Activated CD4-positive, alpha-beta memory T cell treated with anti-CD3 and anti-CD28 coated beads for 36 hours (primary cell): ENCODE measurements around the gene SPIB. TPM values are rescaled to one million over a fixed set of nuclear protein-coding genes. Genes with fewer than 3 reads are reported as not detected.
"Not testable (repeated sequence)": the region's sequence is repeated elsewhere in the genome, so short reads cannot be mapped to it uniquely, and the experiment has no call there.

Experiments used
- CTCF ChIA-PET: fragments of 350-600 bp; sonication (Branson Sonifier 250); formaldehyde crosslinking; loops from one replicate; lab custom pipeline; 2021; ENCODE audit warnings: antibody characterized with exemption, inconsistent platforms; lab: Charles Lee
- POLR2A ChIA-PET: fragments of 350-600 bp; sonication (Branson Sonifier 250); formaldehyde crosslinking; loops from one replicate; lab custom pipeline; 2021; ENCODE audit warnings: antibody characterized with exemption; lab: Charles Lee
- DNase-seq: peaks from one replicate; pipeline ENCODE4 v3.0.0-alpha.2; 2020
- H3K27ac Mint-ChIP-seq: one replicate; pipeline ENCODE4 v1.8.0; 2021; ENCODE audit warnings: mixed read lengths
- H3K27me3 Mint-ChIP-seq: one replicate; pipeline ENCODE4 v1.8.0; 2021; ENCODE audit warnings: mixed read lengths
- H3K36me3 Mint-ChIP-seq: one replicate; pipeline ENCODE4 v1.8.0; 2021; ENCODE audit warnings: mixed read lengths
- H3K4me1 Mint-ChIP-seq: one replicate; pipeline ENCODE4 v1.8.0; 2021; ENCODE audit warnings: low read depth, mixed read lengths
- H3K4me3 Mint-ChIP-seq: one replicate; pipeline ENCODE4 v1.8.0; 2021; ENCODE audit warnings: mild to moderate bottlenecking, mixed read lengths
- H3K9me3 Mint-ChIP-seq: one replicate; pipeline ENCODE4 v1.8.0; 2021; ENCODE audit warnings: mixed read lengths
- intact Hi-C: fragments of 100-400 bp; cut with micrococcal nuclease; formaldehyde crosslinking; loops from one replicate; pipeline ENCODE4 v1.15.1; 2023
- total RNA-seq, 2 experiments: library from RNA; stranded (reverse); gene quantifications; one replicate each; pipeline ENCODE4 v1.2.3, GENCODE V29; 2021

Gene SPIB
- total RNA-seq, 2 experiments from 2014 or later: 0.45 to 0.80 TPM

DNA sequence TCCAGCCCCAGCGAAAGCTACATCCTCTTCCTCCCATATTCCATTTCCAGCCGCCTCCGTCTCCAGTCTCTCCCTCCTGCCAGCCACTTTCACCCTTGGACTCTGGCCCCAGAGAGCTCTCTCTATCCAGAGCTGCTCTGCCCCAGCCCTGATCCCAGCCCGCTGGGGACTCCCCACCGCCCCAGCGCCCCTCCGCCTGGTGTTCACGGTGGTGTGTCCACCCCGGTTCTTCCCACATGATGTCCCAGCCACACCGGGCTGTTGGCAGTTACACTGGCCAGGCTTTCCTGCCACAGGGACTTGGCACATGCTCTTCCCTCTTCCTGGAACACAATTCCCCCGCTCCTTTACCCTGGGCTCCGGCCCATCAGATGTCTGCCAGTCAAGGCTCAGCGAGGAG is 46.3 kb downstream of the SPIB start:
- ChIA-PET POLR2A (no interaction called here), CTCF (interaction anchor here (0.8 to 1.1 kb wide), 2 partner anchors 96 to 213 kb away, joined by 4 read pairs; no protein-coding TSS in a partner anchor)
- no peak for DNase-seq
- Mint-ChIP-seq H3K27ac (no peak overlapping the region), H3K4me1 (peaks cover 11% of the 10 kb centered on the region), H3K4me3 (no peak overlapping the region), H3K9me3 (no peaks in the 10 kb centered on the region), H3K36me3 (no peaks in the 10 kb centered on the region), H3K27me3 (peaks cover 19% of the 10 kb centered on the region)
- intact Hi-C loops: loop anchor here (5.0 kb wide), 1 partner anchor 48 kb away; the partner anchor contains the start of gene SPIB

DNA sequence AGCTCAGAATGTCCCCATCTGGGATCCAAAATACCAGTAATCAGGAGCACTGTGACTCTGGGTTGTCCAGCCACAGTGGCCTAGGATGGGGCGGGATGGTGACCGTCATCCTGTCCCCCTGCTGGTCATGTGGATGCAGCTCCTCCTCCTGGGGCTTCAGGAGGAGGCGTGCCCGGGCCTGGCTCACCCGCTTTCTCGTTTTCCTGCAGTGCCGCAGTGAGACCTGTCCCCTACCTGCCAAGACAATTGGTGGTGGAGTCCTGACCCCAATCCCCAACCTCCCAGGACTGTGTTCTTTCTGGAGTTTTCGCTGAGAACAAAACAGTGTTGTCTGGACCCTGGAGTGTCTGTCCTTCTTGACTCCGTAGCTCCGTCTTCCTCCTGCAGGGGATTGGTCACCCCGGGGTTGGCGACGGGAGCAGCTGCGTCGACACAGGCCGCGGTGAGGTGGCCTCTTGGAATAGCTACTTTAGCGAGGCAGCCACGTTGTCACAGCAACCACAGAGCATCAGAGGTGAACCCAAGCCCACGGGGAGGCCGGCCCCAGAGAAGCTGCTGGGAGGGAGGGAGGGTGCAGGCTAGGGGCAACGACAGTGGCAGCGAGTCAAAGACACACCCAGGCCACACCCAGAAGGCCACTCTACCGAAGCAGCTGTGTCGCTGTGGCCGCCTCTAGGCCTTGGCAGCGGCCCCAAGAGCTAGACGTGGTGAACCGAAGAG is 47.4 kb downstream of the SPIB start:
- intact Hi-C loops: no loop called here
- Mint-ChIP-seq H3K4me3 (no peak overlapping the region), H3K27me3 (peaks cover 12% of the 10 kb centered on the region), H3K4me1 (peaks cover 3% of the 10 kb centered on the region), H3K27ac (no peak overlapping the region), H3K36me3 (no peaks in the 10 kb centered on the region), H3K9me3 (no peaks in the 10 kb centered on the region)
- POLR2A ChIA-PET: no interaction called here
- CTCF ChIA-PET: interaction anchor here (1.3 kb wide), 1 partner anchor 109 kb away, joined by 4 read pairs; no protein-coding TSS in a partner anchor
- no peak for DNase-seq

- CTCF ChIA-PET: interaction anchor here (1.3 kb wide), 1 partner anchor 109 kb away, joined by 4 read pairs; no protein-coding TSS in a partner anchor
- Mint-ChIP-seq H3K27me3 (peaks cover 8% of the 10 kb centered on the region), H3K27ac (no peak overlapping the region), H3K36me3 (no peaks in the 10 kb centered on the region), H3K9me3 (no peaks in the 10 kb centered on the region), H3K4me1 (no peaks in the 10 kb centered on the region), H3K4me3 (no peak overlapping the region)
- POLR2A ChIA-PET: no interaction called here
- DNase-seq: no peak
- intact Hi-C loops: no loop called here
Measured at GRCh38 chr19:50466706-50467039, 47.9 kb downstream of the SPIB start.

DNA sequence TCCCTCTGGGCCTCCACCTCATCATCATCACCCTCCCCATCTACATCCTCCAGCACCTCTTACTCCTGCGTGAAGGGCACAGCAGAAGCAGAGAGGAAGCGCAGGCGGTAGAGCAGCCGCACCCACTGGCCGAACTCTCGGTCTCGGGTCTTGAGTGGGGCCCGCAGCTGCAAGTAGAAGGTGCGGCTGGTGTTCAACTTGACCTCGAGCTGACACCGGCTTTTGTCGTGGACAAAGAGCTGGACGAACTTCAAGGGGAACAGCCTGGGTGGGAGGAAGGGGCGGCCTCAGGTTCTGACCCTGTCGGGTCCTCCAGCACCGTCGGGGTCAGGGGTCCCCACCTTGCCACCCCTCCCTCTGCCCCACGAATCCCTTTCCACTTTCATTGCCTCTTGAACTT is 48.8 kb downstream of the SPIB start:
- Mint-ChIP-seq H3K4me3 (no peak overlapping the region), H3K9me3 (no peaks in the 10 kb centered on the region), H3K27me3 (peaks cover 6% of the 10 kb centered on the region), H3K36me3 (no peaks in the 10 kb centered on the region), H3K27ac (no peak overlapping the region), H3K4me1 (no peaks in the 10 kb centered on the region)
- intact Hi-C loops: no loop called here
- POLR2A ChIA-PET: no interaction called here
- DNase-seq: no peak
- CTCF ChIA-PET: interaction anchor here (0.6 kb wide), 1 partner anchor 115 kb away, joined by 4 read pairs; no protein-coding TSS in a partner anchor

GRCh38 chr19:50468818-50469217 is 50.1 kb downstream of the SPIB start:
- no peak overlapping the region for H3K27ac Mint-ChIP-seq

GRCh38 chr19:50473336-50473735 is 54.6 kb downstream of the SPIB start:
- H3K4me3 Mint-ChIP-seq, POLR2A ChIA-PET, intact Hi-C loops, H3K9me3 Mint-ChIP-seq, DNase-seq, H3K27ac Mint-ChIP-seq, H3K27me3 Mint-ChIP-seq: not testable (repeated sequence)
- peaks cover 18% of the 10 kb centered on the region for H3K4me1 Mint-ChIP-seq
- H3K36me3 Mint-ChIP-seq: peaks cover 12% of the 10 kb centered on the region
- CTCF ChIA-PET: interaction anchor here (0.9 to 2.2 kb wide), 4 partner anchors 11 to 83 kb away, joined by 4 to 6 read pairs (median 4); no protein-coding TSS in a partner anchor

More at GRCh38 chr19:50468818-50469217, 50.1 kb downstream of the SPIB start:
- Mint-ChIP-seq H3K4me1 (no peaks in the 10 kb centered on the region), H3K9me3 (no peaks in the 10 kb centered on the region), H3K36me3 (no peaks in the 10 kb centered on the region), H3K4me3 (no peak overlapping the region), H3K27me3 (peaks cover 4% of the 10 kb centered on the region)
- CTCF ChIA-PET: no interaction called here
- POLR2A ChIA-PET: no interaction called here
- no peak for DNase-seq
- intact Hi-C loops: no loop called here

DNA sequence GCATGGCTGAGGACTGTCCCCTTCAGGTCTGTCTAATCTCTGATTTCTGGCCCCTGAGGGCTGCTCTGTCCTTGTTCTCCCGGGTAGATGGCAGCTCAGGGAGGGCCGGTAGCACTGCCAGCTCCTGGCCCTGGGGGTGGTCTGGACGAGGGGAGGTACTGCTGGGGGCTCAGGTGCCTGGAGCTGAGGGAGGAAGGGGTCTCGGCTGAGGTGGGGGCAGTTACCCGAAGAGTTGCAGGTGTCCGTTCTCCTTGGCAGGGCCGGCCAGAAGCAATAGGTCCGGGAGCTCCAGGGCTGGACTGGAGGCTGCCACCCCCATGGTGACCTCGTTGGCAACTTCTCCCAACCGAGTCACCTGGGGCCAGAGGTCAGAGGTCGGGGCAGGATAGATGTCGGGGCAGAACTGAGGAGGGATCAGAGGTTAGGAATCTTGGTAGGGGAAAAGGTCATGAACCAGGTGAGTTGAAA is 56.4 kb downstream of the SPIB start:
- Mint-ChIP-seq H3K27ac (no peak overlapping the region), H3K27me3 (no peaks in the 10 kb centered on the region), H3K9me3 (no peaks in the 10 kb centered on the region), H3K4me3 (peak overlapping the region; percentile 23), H3K4me1 (peaks cover 22% of the 10 kb centered on the region), H3K36me3 (peaks cover 16% of the 10 kb centered on the region)
- intact Hi-C loops: no loop called here
- ChIA-PET POLR2A (no interaction called here), CTCF (interaction anchor here (1.3 to 2.2 kb wide), 3 partner anchors 81 to 123 kb away, joined by 3 to 6 read pairs (median 3); no protein-coding TSS in a partner anchor)
- no peak for DNase-seq

DNA sequence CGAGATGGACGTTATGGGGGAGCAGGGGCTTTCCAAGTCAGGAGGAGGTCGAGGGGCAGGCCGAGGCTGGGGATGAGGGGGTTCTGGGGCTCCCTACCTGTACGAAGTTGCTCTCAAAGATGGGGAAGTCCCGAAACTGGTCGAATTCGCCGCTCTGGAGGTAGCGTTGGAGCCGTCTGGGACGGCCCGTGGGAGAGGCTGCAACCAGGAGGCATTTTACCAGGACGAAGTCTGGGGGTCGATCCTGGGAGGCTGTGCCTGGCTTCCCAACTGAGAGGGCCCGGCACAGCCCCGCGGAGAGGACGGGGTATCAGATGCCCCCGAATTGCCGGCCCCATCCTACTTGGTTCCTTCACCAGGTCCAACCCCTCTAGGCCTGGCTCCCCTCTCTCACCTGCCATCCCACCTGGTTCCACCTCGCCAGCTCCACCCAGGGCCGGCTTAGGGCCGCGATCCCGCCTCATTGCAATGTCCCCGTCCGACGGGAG is 57.0 kb downstream of the SPIB start:
- no peak for DNase-seq
- ChIA-PET POLR2A (interaction anchor here (1.5 kb wide), 1 partner anchor 36 kb away, joined by 4 read pairs; the partner anchor contains the start of gene JOSD2), CTCF (interaction anchor here (1.5 to 2.2 kb wide), 2 partner anchors 81 to 119 kb away, joined by 3 to 6 read pairs; no protein-coding TSS in a partner anchor)
- Mint-ChIP-seq H3K9me3 (no peaks in the 10 kb centered on the region), H3K27me3 (no peaks in the 10 kb centered on the region), H3K36me3 (peaks cover 16% of the 10 kb centered on the region), H3K27ac (peak overlapping the region; percentile 88), H3K4me3 (peak overlapping the region; percentile 93), H3K4me1 (peaks cover 22% of the 10 kb centered on the region)
- intact Hi-C loops: loop anchor here (1.0 to 2.0 kb wide), 2 partner anchors 36 to 99 kb away; partner anchors contain the start of genes JOSD2 and NR1H2

DNA sequence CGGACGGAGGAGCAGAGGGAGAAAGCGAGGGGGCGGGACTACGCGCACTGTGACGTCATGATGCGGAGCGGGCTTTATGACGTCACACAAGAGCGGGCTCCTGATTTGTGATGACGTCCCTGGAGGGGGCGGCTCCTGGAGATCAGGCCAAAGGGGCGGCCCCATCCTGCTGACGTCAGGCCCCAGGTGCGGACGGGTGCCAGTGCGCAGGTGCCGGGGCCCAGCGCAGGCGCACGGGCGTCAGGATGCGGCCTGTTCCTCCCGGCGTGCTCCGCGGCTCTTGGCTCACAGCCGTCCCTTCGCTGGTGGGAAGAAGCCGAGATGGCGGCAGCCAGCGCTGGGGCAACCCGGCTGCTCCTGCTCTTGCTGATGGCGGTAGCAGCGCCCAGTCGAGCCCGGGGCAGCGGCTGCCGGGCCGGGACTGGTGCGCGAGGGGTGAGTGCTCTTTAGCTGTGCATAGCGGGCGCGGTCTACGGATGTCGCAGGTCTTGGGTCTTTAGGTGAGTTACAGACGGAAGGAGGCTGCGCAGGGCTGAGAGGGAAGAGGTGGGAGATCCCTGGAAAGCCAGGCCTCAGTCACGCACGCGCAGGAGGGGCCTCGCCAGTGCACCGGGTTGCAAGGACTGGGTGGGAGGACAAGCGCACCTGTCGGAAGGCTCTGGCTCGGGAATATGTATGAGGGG is 57.6 kb downstream of the SPIB start, which contains the start of the genes EMC10 and GARIN5A:
Gene EMC10, plus strand, starts transcription at position 284 of the 683 bp plus-strand sequence. Its CDS starts 38 bp downstream, at position 322.
Gene GARIN5A, minus strand, starts transcription at position 625 of the 683 bp plus-strand sequence. Its CDS starts 460 bp downstream, at position 165.
- POLR2A ChIA-PET: interaction anchor here (0.6 to 1.5 kb wide), 3 partner anchors 20 to 119 kb away, joined by 3 to 4 read pairs (median 3); partner anchors contain the start of gene JOSD2
- Mint-ChIP-seq H3K27me3 (no peaks in the 10 kb centered on the region), H3K9me3 (no peaks in the 10 kb centered on the region), H3K4me1 (peaks cover 22% of the 10 kb centered on the region), H3K4me3 (peak within 1 kb of the TSS; percentile 93), H3K36me3 (peaks cover 19% of the 10 kb centered on the region), H3K27ac (peak within 1 kb of the TSS; percentile 88)
- intact Hi-C loops: loop anchor here (1.0 to 2.0 kb wide), 2 partner anchors 35 to 100 kb away; partner anchors contain the start of genes JOSD2 and NR1H2
- CTCF ChIA-PET: no interaction called here
- peak; percentile 97 for DNase-seq

DNA sequence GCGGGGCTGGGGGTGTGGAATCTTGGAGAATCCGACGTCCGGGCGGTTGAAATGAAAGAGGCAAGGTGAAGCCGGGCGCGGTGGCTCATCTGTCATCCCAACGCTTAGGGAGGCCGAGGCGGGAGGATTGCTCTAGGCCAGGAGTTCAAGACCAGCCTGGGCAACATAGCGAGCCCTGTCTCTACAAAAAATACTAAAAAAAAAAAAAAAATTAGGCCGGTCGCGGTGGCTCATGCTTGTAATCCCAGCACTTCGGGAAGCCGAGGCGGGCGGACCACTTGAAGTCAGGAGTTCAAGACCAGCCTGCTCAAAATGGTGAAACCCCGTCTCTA is 58.1 kb downstream of the SPIB start:
- ChIA-PET POLR2A (interaction anchor here (0.6 to 1.5 kb wide), 3 partner anchors 19 to 120 kb away, joined by 3 to 4 read pairs (median 3); partner anchors contain the start of gene JOSD2), CTCF (no interaction called here)
- peaks cover 22% of the 10 kb centered on the region for H3K4me1 Mint-ChIP-seq
- H3K27me3 Mint-ChIP-seq: no peaks in the 10 kb centered on the region
- peak overlapping the region; percentile 93 for H3K4me3 Mint-ChIP-seq
- intact Hi-C loops: loop anchor here (1.0 to 2.0 kb wide), 2 partner anchors 34 to 100 kb away; partner anchors contain the start of genes JOSD2 and NR1H2
- peaks cover 19% of the 10 kb centered on the region for H3K36me3 Mint-ChIP-seq
- no peak for DNase-seq
- no peaks in the 10 kb centered on the region for H3K9me3 Mint-ChIP-seq
- peak overlapping the region; percentile 88 for H3K27ac Mint-ChIP-seq

DNA sequence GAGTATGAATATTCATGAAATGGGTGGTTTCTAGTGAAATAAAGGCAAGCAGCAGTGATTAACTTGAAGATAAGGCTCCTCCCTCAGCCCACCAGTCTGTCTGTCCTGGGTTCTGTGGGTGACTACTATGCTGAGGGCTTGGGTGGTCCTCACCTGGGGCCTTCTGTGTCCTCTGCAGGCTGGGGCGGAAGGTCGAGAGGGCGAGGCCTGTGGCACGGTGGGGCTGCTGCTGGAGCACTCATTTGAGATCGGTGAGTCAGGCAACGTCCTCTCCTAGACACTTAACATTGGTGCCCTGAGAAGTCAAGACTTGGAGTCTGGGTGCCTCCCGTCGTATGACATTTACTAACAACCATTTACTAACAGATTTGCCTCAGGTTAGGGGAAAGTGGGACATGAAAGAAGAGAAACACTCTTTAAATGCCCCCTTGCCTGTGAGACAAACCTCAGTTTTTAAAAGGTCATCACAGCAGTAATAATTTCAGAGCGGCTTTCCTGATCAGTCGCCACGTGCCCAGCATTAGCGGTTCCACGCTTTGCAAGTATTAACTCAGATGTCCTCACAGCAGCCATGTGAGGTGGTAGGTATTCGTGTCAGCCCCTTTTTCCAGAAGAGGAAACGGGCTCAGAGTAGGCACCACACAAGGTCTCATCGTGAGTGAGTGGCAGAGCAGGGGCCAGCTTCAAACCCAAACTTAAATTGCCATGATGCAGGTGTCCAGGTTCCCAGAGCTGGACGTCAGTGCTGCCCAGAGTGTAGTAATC is 59.2 kb downstream of the SPIB start:
- CTCF ChIA-PET: interaction anchor here (0.6 to 1.7 kb wide), 5 partner anchors 9 to 230 kb away, joined by 3 to 8 read pairs (median 5); no protein-coding TSS in a partner anchor
- H3K27ac Mint-ChIP-seq: peak overlapping the region; percentile 7
- H3K4me1 Mint-ChIP-seq: peaks cover 22% of the 10 kb centered on the region
- H3K9me3 Mint-ChIP-seq: no peaks in the 10 kb centered on the region
- no peaks in the 10 kb centered on the region for H3K27me3 Mint-ChIP-seq
- POLR2A ChIA-PET: interaction anchor here (1.0 kb wide), 1 partner anchor 33 kb away, joined by 3 read pairs; the partner anchor contains the start of gene JOSD2
- H3K36me3 Mint-ChIP-seq: peaks cover 21% of the 10 kb centered on the region
- intact Hi-C loops: loop anchor here (2.0 kb wide), 1 partner anchor 101 kb away; the partner anchor contains the start of gene NR1H2
- no peak for DNase-seq
- peak overlapping the region; percentile 93 for H3K4me3 Mint-ChIP-seq
